ENCODE data around the gene PSMC5. TPM values are rescaled to one million over a fixed set of nuclear protein-coding genes. Genes with fewer than 3 reads are reported as not detected.

PSMC5 gene
- total and polyA plus RNA-seq, 9 of the 15 experiments (the other 6 are each of a cell fraction or from before 2014, with no cell fraction given) = 89.2 to 393 (median 161) TPM

- no peak for TF ChIP-seq ZNF274 (IDR thresholded peaks at IDR 0.05; ENCODE audit: borderline replicate concordance, low read depth, low read length)
These were observed 43.7 kb upstream of the PSMC5 start (continued) for GRCh38 chr17:63783522-63783921.

- intact Hi-C loops (cut with micrococcal nuclease) (no loop called here), in situ Hi-C loops (cut with MboI) (no loop called here)
- no TSS peak for BruUV-seq (replicated peaks)
- H3K9me3 ChIP-seq (replicated peaks; ENCODE audit: control insufficient read depth, insufficient read depth, low read depth, low read length) = no peaks in the 10 kb centered on the region
- peaks cover 87% of the 10 kb centered on the region for H3K36me3 ChIP-seq (ENCODE audit: control insufficient read depth, insufficient read depth, low read length)
- no peaks in the 10 kb centered on the region for H3K9me1 ChIP-seq (ENCODE audit: control insufficient read depth, insufficient read depth, low read length)
- no peak overlapping the region for H3K4me3 ChIP-seq
- peaks cover 5% of the 10 kb centered on the region; the same call in 1 of the 2 replicates for H4K20me1 ChIP-seq (replicated peaks; ENCODE audit: control insufficient read depth, insufficient read depth, low read length)
- H3K27ac ChIP-seq (ENCODE audit: extremely low read depth, low read depth, low read length) = no peak overlapping the region
- ATAC-seq (no peak), FAIRE-seq (no peak), DNase-seq (ENCODE audit: extremely low read depth in 1 of 4, low spot score in 3 of 4) (no peak)
- H3K4me1 ChIP-seq (replicated peaks in 1 of 2; ENCODE audit: control insufficient read depth in 2 of 2, insufficient read depth in 2 of 2, low read length in 2 of 2) = no peaks in the 10 kb centered on the region
- no peak overlapping the region for H2AFZ ChIP-seq (ENCODE audit: low read depth, low read length)
- no peaks in the 10 kb centered on the region for H3K27me3 ChIP-seq (ENCODE audit: control insufficient read depth in 2 of 2, insufficient read depth in 2 of 2, low read length in 2 of 2)
- no peak overlapping the region for H3K4me2 ChIP-seq (ENCODE audit: insufficient read depth, low read length)
- ChIA-PET CTCF (ENCODE audit: low intra/inter-chr PET ratio) (no interaction called here), POLR2A (interaction anchor here (0.6 to 8.0 kb wide), 3 partner anchors 12 to 51 kb away, joined by 3 to 82 read pairs (median 5); partner anchors contain the start of genes CCDC47 and DDX42)
- H3K79me2 ChIP-seq (ENCODE audit: control insufficient read depth, insufficient read depth, low read length) = peaks cover 83% of the 10 kb centered on the region
- 92% methylated on average over 1 of the region's 1 CpG for WGBS (ENCODE audit: insufficient coverage, low coverage, missing lambda C conversion rate)
- TF ChIP-seq FOXJ3 (CRISPR knock-in tag; IDR thresholded peaks at IDR 0.05) (no peak), GABPB2 (CRISPR knock-in tag; conservative IDR thresholded peaks at IDR 0.05) (no peak), GABPB1 (CRISPR knock-in tag; IDR thresholded peaks at IDR 0.05) (no peak), RFX5 (IDR thresholded peaks at IDR 0.05; ENCODE audit: low read depth, low read length) (no peak), E2F5 (CRISPR knock-in tag; IDR thresholded peaks at IDR 0.05) (no peak), ATF6 (CRISPR knock-in tag; IDR thresholded peaks at IDR 0.05) (no peak), E2F8 (IDR thresholded peaks at IDR 0.05; ENCODE audit: low read depth, partially characterized antibody) (no peak), SRF (CRISPR knock-in tag; IDR thresholded peaks at IDR 0.05) (no peak), MXD1 (CRISPR knock-in tag; IDR thresholded peaks at IDR 0.05; ENCODE audit: borderline replicate concordance, poor library complexity, severe bottlenecking) (no peak), SMARCC2 (IDR thresholded peaks at IDR 0.05; ENCODE audit: low read depth) (no peak), MCM2 (IDR thresholded peaks at IDR 0.05; ENCODE audit: low read depth) (no peak)
- H3K9ac ChIP-seq (ENCODE audit: insufficient read depth in 1 of 2, low read depth in 2 of 2, low read length in 2 of 2) = no peak overlapping the region
These were observed 41.7 kb upstream of the PSMC5 start for GRCh38 chr17:63785556-63785955.

All from K562 (cell line).